Spinal cord (tissue), 10 donors: Measurements from ENCODE around the gene DHRS4. TPM values are rescaled to one million over a fixed set of nuclear protein-coding genes. Genes with fewer than 3 reads are reported as not detected.
A peak's percentile ranks its signal among the peaks of the same experiment; 100 is the strongest.
"Not testable (repeated sequence)": the region's sequence is repeated elsewhere in the genome, so short reads cannot be mapped to it uniquely, and the experiment has no call there.

Experiments used
- DNase-seq, 6 donors: peaks; one replicate each; pipeline versions ENCODE4 v3.0.0 to v3.0.0-alpha.2; 2013 to 2015; ENCODE audit warnings: low spot score in 6 of 6, low read depth in 4 of 6
- H3K27ac ChIP-seq: one replicate; pipeline ENCODE4 v1.5.1; 2013; ENCODE audit warnings: low read depth, low read length, control low read depth
- H3K27me3 ChIP-seq: one replicate; pipeline ENCODE4 v1.6.1; 2013; ENCODE audit warnings: low read length; ENCODE audit not compliant: control insufficient read depth, insufficient read depth
- H3K36me3 ChIP-seq: one replicate; pipeline ENCODE4 v1.6.1; 2013; ENCODE audit warnings: low read length; ENCODE audit not compliant: control insufficient read depth, insufficient read depth
- H3K4me1 ChIP-seq: one replicate; pipeline ENCODE4 v1.6.1; 2013; ENCODE audit warnings: low read length; ENCODE audit not compliant: control insufficient read depth, insufficient read depth
- H3K4me3 ChIP-seq: one replicate; pipeline ENCODE4 v1.5.1; 2013; ENCODE audit warnings: low read depth, low read length, control low read depth
- H3K9me3 ChIP-seq: one replicate; pipeline ENCODE4 v1.6.1; 2013; ENCODE audit warnings: low read length; ENCODE audit not compliant: control insufficient read depth, insufficient read depth
- WGBS: methylation state at CpG from one replicate; pipeline ENCODE4 v1.1.5; 2013; ENCODE audit warnings: missing lambda C conversion rate; ENCODE audit not compliant: insufficient coverage; 5-methylcytosine and 5-hydroxymethylcytosine counted together
- polyA plus RNA-seq, 2 donors: library from polyadenylated mRNA; unstranded; fragments of 120-200 nt; gene quantifications; one replicate each; pipeline ENCODE4 v1.2.1, GENCODE V29; 2013; ENCODE audit not compliant: insufficient read length in 2 of 2
- total RNA-seq, 2 donors: library from RNA; depleted of rRNA in 1 of 2; stranded (reverse); fragments of 120-200 nt in 1 of 2; fragments of >200 nt in 1 of 2; gene quantifications; one replicate each; pipeline versions ENCODE4 v1.2.3 to v1.2.4, GENCODE V29; 2013 to 2014
- donor health status: healthy.

The DHRS4 gene
- total and polyA plus RNA-seq, 4 donors: 14.1 to 22.7 (median 18.2) TPM

DNA sequence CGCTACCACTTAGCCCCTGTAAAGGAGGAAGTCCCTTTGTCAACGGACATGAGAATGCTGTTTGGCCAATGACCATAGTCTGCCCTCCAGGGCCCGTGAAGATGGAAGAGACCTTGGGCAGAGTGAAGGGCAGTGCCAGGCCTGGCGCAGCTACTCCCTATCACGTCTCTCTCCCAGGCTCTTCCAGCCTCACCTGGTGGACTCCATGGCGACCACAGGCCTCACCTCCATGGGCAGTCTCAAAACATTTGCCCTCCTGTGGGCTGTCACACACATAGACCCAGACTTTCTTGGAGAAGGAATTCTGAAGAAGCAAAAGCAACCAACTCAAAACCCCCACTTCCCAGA, 480 bp upstream of the DHRS4 start:
- DNase-seq, H3K36me3 ChIP-seq, H3K9me3 ChIP-seq, H3K27me3 ChIP-seq: not testable (repeated sequence)
- peak overlapping the region; percentile 74 for H3K27ac ChIP-seq
- WGBS: 59% methylated on average over 5 of the region's 6 CpGs
- peaks cover 23% of the 10 kb centered on the region for H3K4me1 ChIP-seq
- peak overlapping the region; percentile 61 for H3K4me3 ChIP-seq

DNA sequence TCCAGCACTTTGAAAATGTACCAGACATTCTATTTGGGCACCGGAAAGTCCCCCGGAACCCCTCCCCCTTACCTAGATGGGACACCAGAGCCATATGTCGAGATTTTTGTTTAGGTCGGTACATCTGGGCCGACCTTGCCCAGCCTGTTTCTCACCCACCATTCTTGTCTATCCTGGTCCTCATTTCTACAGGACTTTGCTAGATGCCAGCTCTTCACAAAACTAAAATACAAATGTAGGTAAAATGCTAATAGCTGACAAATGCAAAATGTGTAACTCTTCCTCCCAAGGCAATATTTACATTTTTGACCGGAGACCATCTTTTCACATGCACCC, 677 bp downstream of the DHRS4 start:
- peaks cover 23% of the 10 kb centered on the region for H3K4me1 ChIP-seq
- not testable (repeated sequence) for H3K36me3 ChIP-seq, DNase-seq, H3K9me3 ChIP-seq, H3K27me3 ChIP-seq
- 5% methylated on average over 3 of the region's 6 CpGs for WGBS
- H3K4me3 ChIP-seq: peak overlapping the region; percentile 61
- H3K27ac ChIP-seq: peak overlapping the region; percentile 74

DNA sequence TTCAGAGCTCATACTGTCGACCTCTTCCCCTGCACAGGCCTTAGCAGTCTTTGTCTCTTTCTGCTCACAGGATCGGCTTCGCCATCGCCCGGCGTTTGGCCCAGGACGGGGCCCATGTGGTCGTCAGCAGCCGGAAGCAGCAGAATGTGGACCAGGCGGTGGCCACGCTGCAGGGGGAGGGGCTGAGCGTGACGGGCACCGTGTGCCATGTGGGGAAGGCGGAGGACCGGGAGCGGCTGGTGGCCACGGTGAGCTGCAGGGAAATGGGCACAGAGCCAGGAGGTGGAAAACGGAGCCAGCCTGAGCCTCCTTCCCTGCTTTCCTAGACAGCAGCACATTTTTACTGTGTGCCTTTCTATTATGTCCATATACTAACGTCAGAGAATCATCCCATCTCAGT, 1.4 kb downstream of the DHRS4 start:
- WGBS: 85% methylated on average over 6 of the region's 20 CpGs
- not testable (repeated sequence) for H3K27me3 ChIP-seq, H3K9me3 ChIP-seq, H3K4me3 ChIP-seq, H3K36me3 ChIP-seq, H3K27ac ChIP-seq
- DNase-seq: peak in 2 of 6 donors; percentile 53 to 56
- H3K4me1 ChIP-seq: peaks cover 23% of the 10 kb centered on the region

DNA sequence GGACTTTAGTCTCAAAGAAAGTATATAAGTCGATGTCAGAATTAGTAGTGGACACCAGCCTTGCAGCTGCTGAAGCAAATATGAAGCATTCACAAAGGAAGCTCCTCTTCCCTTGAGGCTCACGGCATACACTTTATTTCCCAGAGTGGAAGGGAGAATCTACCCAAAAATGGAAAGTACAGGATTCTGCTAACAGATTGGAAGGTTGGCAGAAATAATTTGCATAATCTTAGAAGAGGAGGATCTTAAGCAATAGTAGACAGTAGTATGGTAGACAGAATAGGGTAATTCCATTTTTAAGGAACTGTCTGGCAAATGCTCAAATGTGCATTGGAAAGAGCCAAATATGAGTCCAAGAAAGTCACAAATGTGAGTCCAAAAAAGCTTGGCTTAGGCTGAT, 2.2 kb downstream of the DHRS4 start:
- DNase-seq, H3K36me3 ChIP-seq, H3K27me3 ChIP-seq, H3K27ac ChIP-seq, H3K4me3 ChIP-seq, H3K9me3 ChIP-seq: not testable (repeated sequence)
- H3K4me1 ChIP-seq: peaks cover 23% of the 10 kb centered on the region
- WGBS: 83% methylated on average over 2 of the region's 2 CpGs

DNA sequence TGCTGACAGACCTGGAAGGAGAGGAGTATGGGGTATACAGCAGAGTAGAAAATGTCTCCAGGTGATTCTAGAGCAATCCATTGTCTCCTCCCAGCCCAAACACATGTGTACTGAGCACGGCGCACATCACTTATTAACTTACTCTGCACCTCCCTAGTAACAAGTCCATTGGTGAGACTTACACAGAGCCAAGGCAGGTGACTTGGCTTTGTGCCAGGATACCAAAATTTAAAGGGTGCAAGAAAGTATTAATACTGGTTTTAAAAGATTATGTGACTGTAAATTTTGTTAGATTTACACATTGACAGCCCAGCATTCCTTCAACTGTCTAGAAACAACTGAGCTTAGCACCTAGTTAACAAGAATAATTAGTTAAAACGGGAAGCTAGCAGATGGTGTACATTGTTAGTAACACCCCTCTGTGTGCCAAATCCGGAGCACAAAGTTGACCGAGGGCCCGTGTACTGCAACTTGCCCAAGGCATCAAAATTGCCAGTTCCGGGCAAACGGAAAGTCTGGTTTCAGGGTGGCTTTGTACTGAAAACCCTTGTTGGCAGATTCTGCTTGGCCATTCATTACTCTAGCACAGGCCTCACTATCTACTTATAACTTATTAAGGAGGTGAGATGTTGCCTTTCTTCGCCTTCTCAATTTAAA, 4.5 kb downstream of the DHRS4 start:
- not testable (repeated sequence) for H3K4me3 ChIP-seq, H3K27ac ChIP-seq, H3K36me3 ChIP-seq, H3K27me3 ChIP-seq, H3K9me3 ChIP-seq
- H3K4me1 ChIP-seq: peaks cover 15% of the 10 kb centered on the region
- DNase-seq: peak in 1 of 6 donors; percentile 40
- 90% methylated on average over 3 of the region's 9 CpGs for WGBS

DNA sequence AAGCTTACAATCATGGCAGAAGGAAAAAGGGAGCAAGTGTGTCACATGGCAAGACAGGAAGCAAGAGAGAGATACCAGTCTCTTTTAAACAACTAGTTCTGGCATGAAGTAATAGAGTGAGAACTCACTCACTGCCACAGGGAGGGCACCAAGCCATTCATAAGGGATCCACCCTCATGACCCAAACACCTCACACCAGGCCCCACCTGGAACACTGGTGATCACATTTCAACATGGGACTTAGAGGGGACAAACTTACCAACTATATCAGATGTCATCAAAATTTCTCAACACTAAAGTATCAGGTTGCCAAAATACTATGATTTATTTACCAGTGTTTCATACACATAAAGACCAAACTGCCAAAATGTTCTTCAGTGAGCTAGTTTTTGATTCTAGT, 7.3 kb downstream of the DHRS4 start:
- not testable (repeated sequence) for H3K9me3 ChIP-seq, H3K4me3 ChIP-seq, H3K27ac ChIP-seq

DNA sequence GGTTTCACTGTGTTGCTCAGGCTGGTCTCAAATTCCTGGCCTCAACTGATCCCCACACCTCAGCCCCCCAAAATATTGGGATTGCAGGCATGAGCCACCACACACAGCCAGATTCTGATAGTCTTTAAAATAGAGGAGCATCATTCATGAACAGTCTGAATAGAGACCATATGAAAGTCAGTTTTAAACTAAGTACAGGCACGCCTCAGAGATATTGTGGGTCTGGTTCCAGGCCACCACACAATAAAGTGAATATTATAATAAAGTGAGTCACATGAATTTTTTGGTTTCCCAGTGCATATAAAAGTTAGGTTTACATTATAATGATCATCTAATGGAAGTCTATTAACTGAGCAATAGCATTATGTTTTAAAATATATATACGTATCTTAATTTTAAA, 8.1 kb downstream of the DHRS4 start:
- not testable (repeated sequence) for H3K4me3 ChIP-seq, DNase-seq, H3K4me1 ChIP-seq, H3K27me3 ChIP-seq, H3K27ac ChIP-seq, H3K36me3 ChIP-seq, H3K9me3 ChIP-seq
- no CpG with 5 or more reads among the region's 2 CpGs for WGBS

More for the DNA sequence above, 7.3 kb downstream of the DHRS4 start:
- H3K27me3 ChIP-seq, H3K36me3 ChIP-seq, H3K4me1 ChIP-seq, DNase-seq: not testable (repeated sequence)

DNA sequence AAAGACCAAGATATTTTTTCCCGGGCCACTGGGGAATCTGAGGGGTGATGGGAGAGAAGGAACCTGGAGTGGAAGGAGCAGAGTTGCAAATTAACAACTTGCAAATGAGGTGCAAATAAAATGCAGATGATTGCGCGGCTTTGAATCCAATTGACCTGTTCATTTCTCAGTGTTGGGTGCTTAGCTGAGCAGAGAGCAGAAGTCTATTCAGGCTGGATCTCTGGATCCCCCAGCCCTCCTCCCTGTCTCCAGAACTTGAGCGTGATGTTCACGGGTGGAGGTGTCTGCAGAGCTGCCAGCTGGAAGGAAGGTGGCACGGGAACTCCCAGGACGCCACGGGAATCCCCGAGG, 15.5 kb downstream of the DHRS4 start:
- H3K4me3 ChIP-seq, H3K9me3 ChIP-seq, DNase-seq, H3K36me3 ChIP-seq, H3K27ac ChIP-seq, H3K27me3 ChIP-seq, H3K4me1 ChIP-seq: not testable (repeated sequence)
- no CpG with 5 or more reads among the region's 9 CpGs for WGBS

DNA sequence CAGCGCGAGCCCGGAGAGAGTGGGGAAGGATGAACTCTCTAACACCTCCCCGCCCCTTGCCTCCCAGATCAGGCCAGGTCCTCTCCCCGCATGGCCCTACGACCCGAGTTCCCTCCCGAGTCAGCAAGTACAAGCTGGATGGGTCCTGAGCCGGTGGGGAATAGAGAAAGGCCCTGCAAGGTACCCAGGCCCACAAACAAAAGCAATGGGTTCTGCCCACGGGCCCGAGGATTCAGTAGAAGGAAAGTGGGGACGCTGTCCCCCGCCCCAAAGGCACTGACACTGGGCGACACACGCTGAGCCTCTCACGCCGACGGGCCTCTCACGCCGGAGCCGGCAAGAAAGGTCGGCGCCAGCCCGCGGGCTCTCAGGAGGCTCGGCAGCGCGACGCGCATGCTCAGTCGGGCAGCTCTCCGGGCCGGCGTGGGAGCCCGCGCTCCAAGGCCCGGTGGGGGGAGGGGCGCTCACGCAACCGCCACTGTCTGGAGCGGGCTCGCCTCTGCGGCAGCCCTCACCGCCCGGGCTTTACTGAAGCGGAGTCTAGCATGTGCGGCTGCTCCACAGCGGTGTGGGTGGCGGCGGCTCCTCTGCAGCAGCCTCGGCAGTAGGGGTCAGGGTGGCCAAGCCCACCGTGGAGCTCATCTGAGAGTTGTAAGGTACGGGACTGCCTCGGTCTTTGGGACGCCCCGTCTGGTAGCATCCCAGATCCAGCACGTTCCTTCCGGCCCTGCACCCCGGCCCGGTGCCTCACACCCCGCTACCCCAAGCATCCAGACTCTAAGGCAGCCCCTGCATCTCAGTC, 16.1 kb downstream of the DHRS4 start:
- H3K9me3 ChIP-seq, H3K27ac ChIP-seq, H3K27me3 ChIP-seq, H3K4me1 ChIP-seq, H3K36me3 ChIP-seq: not testable (repeated sequence)
- DNase-seq: peak in 2 of 6 donors; percentile 70 to 75
- 1% methylated on average over 22 of the region's 61 CpGs for WGBS
- peak overlapping the region; percentile 29 for H3K4me3 ChIP-seq

DNA sequence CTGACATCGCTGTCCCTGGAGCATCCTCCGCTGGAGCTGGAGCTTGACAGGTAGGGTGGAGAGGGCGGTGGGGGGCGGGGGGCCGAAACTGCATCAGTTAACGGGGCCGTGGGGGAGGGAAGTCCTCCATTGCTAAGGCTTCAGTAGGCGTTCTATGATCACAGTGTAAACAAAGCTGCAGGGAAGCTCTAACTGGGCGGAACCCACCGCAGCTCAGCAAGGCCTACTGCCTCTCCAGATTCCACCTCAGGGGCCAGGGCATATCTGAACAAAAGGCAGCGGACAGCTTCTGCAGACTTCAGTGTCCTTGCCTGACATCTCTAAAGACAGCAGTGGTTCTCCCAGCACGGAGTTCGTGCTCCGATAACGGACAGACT, 16.7 kb downstream of the DHRS4 start:
- H3K9me3 ChIP-seq, H3K36me3 ChIP-seq, H3K27ac ChIP-seq, H3K4me3 ChIP-seq, H3K4me1 ChIP-seq, H3K27me3 ChIP-seq, DNase-seq: not testable (repeated sequence)
- WGBS: 88% methylated on average over 4 of the region's 15 CpGs
